Upper lobe of left lung (tissue), 6 donors: ENCODE results near the gene QRFP. TPM values are rescaled to one million over a fixed set of nuclear protein-coding genes. Genes with fewer than 3 reads are reported as not detected.

Experiments used
- ATAC-seq, 2 donors: fragments of 200-7000 bp; cut with Tn5 transposase; one replicate each; pipeline ENCODE4 v1.9.1; 2022; ENCODE audit warnings: mild to moderate bottlenecking in 2 of 2, moderate library complexity in 2 of 2; ENCODE audit not compliant: low FRiP score in 2 of 2
- DNase-seq, 2 donors: peaks; one replicate each; pipeline ENCODE4 v3.0.0-alpha.2; 2019 to 2020
- H3K27ac ChIP-seq, 4 donors: fragments of 200-600 bp; sonication (generic); one replicate each; pipeline ENCODE4 v1.5.1; 2016 to 2019
- H3K27me3 ChIP-seq, 4 donors: fragments of 200-600 bp; sonication (generic); one replicate each; pipeline ENCODE4 v1.5.1; 2017 to 2019
- H3K36me3 ChIP-seq, 4 donors: fragments of 200-600 bp; sonication (generic); one replicate each; pipeline ENCODE4 v1.5.1; 2016 to 2019
- H3K4me1 ChIP-seq, 4 donors: fragments of 200-600 bp; sonication (generic); one replicate each; pipeline ENCODE4 v1.5.1; 2018 to 2019
- H3K4me3 ChIP-seq, 4 donors: fragments of 200-600 bp; sonication (generic); one replicate each; pipeline ENCODE4 v1.5.1; 2017 to 2019; ENCODE audit warnings: mild to moderate bottlenecking in 2 of 4, moderate library complexity in 1 of 4
- H3K9me3 ChIP-seq, 4 donors: fragments of 200-600 bp; sonication (generic); one replicate each; pipeline ENCODE4 v1.5.1; 2018 to 2019
- CTCF ChIP-seq, 6 experiments: fragments of 450-650 bp in 4 of 6; fragments of 200-600 bp in 2 of 6; sonication (generic) in 2 of 6; IDR thresholded peaks; one replicate each; pipeline ENCODE4 v1.5.1; 2016 to 2019; ENCODE audit warnings: antibody characterized with exemption in 6 of 6
- EP300 ChIP-seq, 4 donors: sonication (generic); formaldehyde crosslinking; IDR thresholded peaks; one replicate each; pipeline ENCODE4 v1.5.1; 2017; ENCODE audit warnings: antibody characterized with exemption in 4 of 4, control low read depth in 2 of 4
- POLR2A ChIP-seq, 4 donors: fragments of 450-650 bp; IDR thresholded peaks; one replicate each; pipeline ENCODE4 v1.5.1; 2016 to 2017; ENCODE audit warnings: antibody characterized with exemption in 4 of 4, mild to moderate bottlenecking in 2 of 4
- POLR2AphosphoS5 ChIP-seq, 2 donors: sonication (generic); formaldehyde crosslinking; IDR thresholded peaks; one replicate each; pipeline ENCODE4 v1.5.1; 2017; ENCODE audit warnings: antibody characterized with exemption in 2 of 2
- WGBS, 2 donors: methylation state at CpG; one replicate each; pipeline ENCODE4 v1.1.5; 2017 to 2018; 5-methylcytosine and 5-hydroxymethylcytosine counted together
- total RNA-seq, 6 donors: library from RNA; depleted of rRNA in 4 of 6; stranded (reverse); fragments of >200 nt in 4 of 6; gene quantifications; one replicate each; pipeline versions ENCODE4 v1.1.0 to v1.2.1, GENCODE V29; 2016 to 2021
- donor health status: DM: no; HTN: no; CAD: no; lungs with moderate emphysema.
- donor health status: DM: no; HTN: yes; CAD: no; lungs with severe emphysema.

QRFP gene
- total RNA-seq, 6 donors from 2014 or later: not detected

DNA sequence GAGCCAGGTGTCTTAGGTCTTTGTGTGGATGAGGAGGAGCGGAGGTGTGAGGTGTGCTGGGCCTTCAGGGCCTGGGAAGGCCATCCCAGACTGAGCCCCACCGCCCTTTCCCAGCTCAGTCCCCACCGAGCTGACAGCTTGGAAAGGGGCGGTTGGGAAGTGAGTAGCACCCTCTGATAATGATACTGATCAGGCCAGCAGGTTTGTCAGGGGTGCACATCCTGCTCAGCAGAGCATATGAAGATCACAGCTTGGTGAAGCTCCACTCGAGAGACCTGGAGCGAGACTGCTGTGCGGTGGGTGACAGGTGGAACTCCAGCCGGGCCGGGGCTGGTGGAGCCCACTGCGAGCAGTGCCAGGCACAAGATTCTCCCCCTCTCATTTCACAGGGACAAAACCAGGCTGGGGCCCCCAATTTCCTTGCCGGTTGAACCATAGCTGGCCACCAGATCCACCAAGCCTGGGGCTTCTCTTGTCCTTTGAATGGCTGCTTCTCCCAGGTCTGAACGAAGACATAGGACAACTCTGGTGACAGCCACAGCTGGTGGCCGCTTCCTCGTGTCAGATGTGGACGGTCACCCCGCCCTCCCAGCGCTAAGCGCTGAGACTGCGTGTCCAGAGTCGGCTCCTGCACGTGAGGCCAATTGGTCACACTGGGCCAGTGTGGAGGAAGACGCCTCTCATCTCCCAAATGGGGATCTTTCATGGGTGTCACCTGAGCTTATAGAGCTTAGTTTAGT is 8.3 kb downstream of the QRFP start:
- TF ChIP-seq EP300 (IDR thresholded peaks at IDR 0.05) (no peak), POLR2AphosphoS5 (IDR thresholded peaks at IDR 0.05) (no peak), POLR2A (IDR thresholded peaks at IDR 0.05) (no peak), CTCF (IDR thresholded peaks at IDR 0.05) (no peak)
- 92 to 100% methylated on average over 2 to 19 of the region's 22 CpGs for WGBS, 2 donors
- no peak overlapping the region for H3K27ac ChIP-seq
- peaks cover 20 to 99% (median 65%) of the 10 kb centered on the region in 4 donors for H3K36me3 ChIP-seq
- peaks cover 0 to 1% (median 0%) of the 10 kb centered on the region in 4 donors for H3K4me1 ChIP-seq
- H3K4me3 ChIP-seq: no peak overlapping the region
- ATAC-seq: no peak
- H3K27me3 ChIP-seq: no peaks in the 10 kb centered on the region
- no peak for DNase-seq
- no peaks in the 10 kb centered on the region for H3K9me3 ChIP-seq

- Histone ChIP-seq H3K4me1 (no peaks in the 10 kb centered on the region), H3K4me3 (no peak overlapping the region), H3K27me3 (no peaks in the 10 kb centered on the region), H3K9me3 (no peaks in the 10 kb centered on the region), H3K36me3 (peaks cover 20 to 99% (median 69%) of the 10 kb centered on the region in 4 donors), H3K27ac (no peak overlapping the region)
- TF ChIP-seq CTCF (IDR thresholded peaks at IDR 0.05) (no peak), POLR2A (IDR thresholded peaks at IDR 0.05) (no peak), POLR2AphosphoS5 (IDR thresholded peaks at IDR 0.05) (no peak), EP300 (IDR thresholded peaks at IDR 0.05) (no peak)
- 78 to 86% methylated on average over 8 to 25 of the region's 25 CpGs for WGBS, 2 donors
- no peak for ATAC-seq
- DNase-seq: no peak
Measured at GRCh38 chr9:130887494-130888144, 9.0 kb downstream of the QRFP start.

GRCh38 chr9:130886981-130887380 is 9.6 kb downstream of the QRFP start:
- peaks cover 20 to 99% (median 71%) of the 10 kb centered on the region in 4 donors for H3K36me3 ChIP-seq
- TF ChIP-seq EP300 (IDR thresholded peaks at IDR 0.05): no peak
- no peak for TF ChIP-seq POLR2AphosphoS5 (IDR thresholded peaks at IDR 0.05)
- no peak for TF ChIP-seq POLR2A (IDR thresholded peaks at IDR 0.05)
- no peak for TF ChIP-seq CTCF (IDR thresholded peaks at IDR 0.05)
- no peaks in the 10 kb centered on the region for H3K4me1 ChIP-seq
- no peak overlapping the region for H3K4me3 ChIP-seq
- DNase-seq: no peak
- no peak for ATAC-seq
- H3K27ac ChIP-seq: no peak overlapping the region
- H3K27me3 ChIP-seq: no peaks in the 10 kb centered on the region
- H3K9me3 ChIP-seq: no peaks in the 10 kb centered on the region
- 88 to 95% methylated on average over 23 of the region's 23 CpGs for WGBS, 2 donors

GRCh38 chr9:130885484-130886375 is 10.9 kb downstream of the QRFP start:
- Histone ChIP-seq H3K27ac (no peak overlapping the region), H3K4me1 (no peaks in the 10 kb centered on the region), H3K27me3 (no peaks in the 10 kb centered on the region), H3K9me3 (no peaks in the 10 kb centered on the region), H3K36me3 (peaks cover 27 to 100% (median 84%) of the 10 kb centered on the region in 4 donors), H3K4me3 (no peak overlapping the region)
- DNase-seq (peak in 1 of 2 donors; percentile 68), ATAC-seq (no peak)
- 90 to 93% methylated on average over 32 to 35 of the region's 35 CpGs for WGBS, 2 donors
- TF ChIP-seq CTCF (IDR thresholded peaks at IDR 0.05): no peak
- no peak for TF ChIP-seq POLR2A (IDR thresholded peaks at IDR 0.05)
- no peak for TF ChIP-seq EP300 (IDR thresholded peaks at IDR 0.05)
- TF ChIP-seq POLR2AphosphoS5 (IDR thresholded peaks at IDR 0.05): no peak
